Inferior parietal cortex (tissue), 1 donor: ENCODE measurements around the gene SLC25A36.
"Not testable (repeated sequence)": the region's sequence is repeated elsewhere in the genome, so short reads cannot be mapped to it uniquely, and the experiment has no call there.

Source experiments
- DNase-seq: peaks from one replicate; pipeline ENCODE4 v3.0.0-alpha.2; 2016; ENCODE audit errors: extremely low spot score

The SLC25A36 gene

GRCh38 chr3:140931801-140932200 lies 9.8 kb upstream of the SLC25A36 start:
- DNase-seq = no peak

- no peak for DNase-seq
Observed at GRCh38 chr3:140933109-140933508, 8.5 kb upstream of the SLC25A36 start.

- no peak for DNase-seq
Observed at GRCh38 chr3:140933552-140933951, 8.1 kb upstream of the SLC25A36 start.

GRCh38 chr3:140939305-140939704 lies 2.3 kb upstream of the SLC25A36 start:
- not testable (repeated sequence) for DNase-seq

GRCh38 chr3:140941090-140941433 lies 574 bp upstream of the SLC25A36 start:
- no peak for DNase-seq

- peak; percentile 41 for DNase-seq
Observed at GRCh38 chr3:140942221-140943104, 827 bp downstream of the SLC25A36 start.

- no peak for DNase-seq
Observed at GRCh38 chr3:140943781-140944552, 2.3 kb downstream of the SLC25A36 start.

- DNase-seq = no peak
Observed at GRCh38 chr3:140948460-140949249, 7.0 kb downstream of the SLC25A36 start.

GRCh38 chr3:140950144-140950543 lies 8.5 kb downstream of the SLC25A36 start:
- no peak for DNase-seq

- DNase-seq = no peak
Observed at GRCh38 chr3:140950863-140951262, 9.2 kb downstream of the SLC25A36 start.

GRCh38 chr3:140951750-140952149 lies 10.1 kb downstream of the SLC25A36 start:
- not testable (repeated sequence) for DNase-seq

GRCh38 chr3:140953028-140953960 lies 11.7 kb downstream of the SLC25A36 start:
- no peak for DNase-seq

GRCh38 chr3:140954576-140954975 lies 12.9 kb downstream of the SLC25A36 start:
- no peak for DNase-seq

- DNase-seq = no peak
Observed at GRCh38 chr3:140955645-140956044, 14.0 kb downstream of the SLC25A36 start.

- no peak for DNase-seq
Observed at GRCh38 chr3:140956058-140956835, 14.6 kb downstream of the SLC25A36 start.

- no peak for DNase-seq
Observed at GRCh38 chr3:140972833-140973232, 31.2 kb downstream of the SLC25A36 start.

GRCh38 chr3:140974900-140975299 lies 33.3 kb downstream of the SLC25A36 start:
- no peak for DNase-seq

GRCh38 chr3:140980663-140981062 lies 39.0 kb downstream of the SLC25A36 start:
- DNase-seq = no peak

- not testable (repeated sequence) for DNase-seq
Observed at GRCh38 chr3:140987792-140988191, 46.2 kb downstream of the SLC25A36 start.

GRCh38 chr3:140994316-140994715 lies 52.7 kb downstream of the SLC25A36 start:
- DNase-seq = no peak
